GM21515 (cell line): ENCODE measurements around the gene DEFB110.

ENCODE experiments used
- ATAC-seq: cut with Tn5 transposase; IDR thresholded peaks from one replicate; pipeline ENCODE4 v1.9.1; 2021; ENCODE audit not compliant: unreplicated experiment

DEFB110 gene

DNA sequence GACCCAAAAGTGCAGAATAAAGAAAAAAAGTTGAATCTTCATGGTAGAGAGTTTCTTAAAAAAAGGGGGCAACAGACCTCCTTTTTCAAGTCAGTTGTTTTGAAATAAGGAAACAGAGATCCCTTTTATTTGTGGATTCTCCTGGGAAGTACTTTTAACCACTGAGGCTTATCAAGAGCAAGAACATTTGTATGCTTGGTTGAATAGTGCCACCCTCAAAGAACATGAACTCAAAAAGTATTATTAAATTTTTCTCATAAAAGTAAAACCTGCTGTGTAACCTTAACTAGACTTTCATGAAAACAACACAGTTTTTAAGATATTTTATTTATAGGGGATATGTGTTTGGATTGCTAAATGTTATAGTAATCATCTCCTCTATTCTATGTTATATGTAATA, at the start of gene DEFB110:
TSS of gene DEFB110 (minus strand) at position 101 of the 400 bp plus-strand sequence. CDS start at position 42, 59 bp downstream.
- ATAC-seq: no peak

DNA sequence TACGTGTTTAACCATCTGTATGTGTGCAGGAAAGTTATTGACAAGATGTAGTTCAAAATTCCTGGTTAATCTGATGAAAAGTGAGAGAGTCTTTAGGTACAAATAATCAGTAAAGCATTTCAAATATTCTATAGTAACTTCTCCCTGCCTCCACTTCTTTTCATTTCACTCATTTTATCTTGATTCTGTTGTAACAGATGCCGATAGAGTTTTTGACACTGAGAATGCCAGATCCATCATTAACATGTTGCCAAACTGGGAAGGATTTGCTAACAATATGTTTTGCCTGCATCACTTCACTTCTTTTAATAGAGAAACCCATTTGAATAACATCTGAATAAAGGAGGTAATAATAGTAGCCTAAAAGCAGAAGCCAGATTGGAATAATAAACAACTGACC, 48.3 kb upstream of the DEFB110 start:
- ATAC-seq: no peak

DNA sequence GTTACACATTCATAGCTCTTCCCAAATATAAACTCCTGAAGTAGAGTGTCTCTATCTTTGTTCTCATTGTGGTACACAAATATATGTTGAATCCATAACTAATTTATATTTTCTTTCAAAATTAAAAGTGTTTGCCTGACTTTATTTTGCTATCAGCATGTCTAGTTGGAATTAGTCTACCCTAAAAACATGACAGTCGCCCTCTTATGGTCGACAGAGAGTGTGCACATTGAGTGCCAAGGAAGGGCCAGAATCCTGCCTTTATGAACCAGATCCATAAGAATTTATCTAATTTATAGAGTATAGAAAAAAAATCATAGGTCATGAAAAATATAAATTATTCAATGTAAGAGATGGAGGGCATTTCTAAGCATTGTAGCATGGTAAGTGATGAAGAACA, 40.3 kb upstream of the DEFB110 start:
- ATAC-seq: no peak

DNA sequence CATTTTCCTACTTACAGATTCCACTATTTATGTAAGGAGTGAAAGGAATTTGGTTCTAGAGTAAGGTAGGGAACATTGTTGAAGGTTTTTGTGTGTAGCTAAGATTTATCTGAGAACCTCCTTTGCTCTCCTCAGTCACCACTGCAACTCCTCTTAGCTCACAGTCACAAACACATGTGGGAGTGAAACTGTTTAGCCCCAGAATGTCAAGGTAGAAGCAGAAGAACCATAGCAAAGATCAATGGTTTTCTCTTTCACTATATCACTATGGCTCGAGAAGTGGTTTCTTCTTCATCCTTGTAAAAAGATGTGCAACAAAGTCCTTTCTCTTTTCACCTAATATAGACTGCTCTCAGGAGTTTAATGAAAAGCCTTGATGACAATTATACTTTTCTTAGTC, 34.4 kb upstream of the DEFB110 start:
- ATAC-seq: no peak

DNA sequence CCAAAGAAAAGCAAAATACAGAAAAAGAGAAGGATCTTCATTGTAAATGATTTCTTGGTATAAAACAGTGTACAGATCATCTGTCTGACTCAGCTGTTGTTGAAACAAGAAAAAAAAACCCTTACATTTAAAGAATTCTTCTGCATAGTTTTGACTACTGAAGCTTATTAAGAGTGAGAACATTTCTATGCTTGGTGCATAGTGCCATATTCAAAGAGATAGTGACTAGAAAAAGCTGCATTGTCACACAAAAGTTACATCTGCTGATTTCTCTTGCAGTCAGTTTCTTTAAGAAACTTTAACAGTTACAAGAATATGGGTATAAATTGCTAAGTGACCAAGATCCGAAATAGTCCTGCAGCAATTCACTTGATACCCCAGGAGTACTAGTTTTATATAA, 28.0 kb upstream of the DEFB110 start, which contains the start of gene DEFB112:
TSS of gene DEFB112 (minus strand) at position 101 of the 400 bp plus-strand sequence. CDS start at position 41, 60 bp downstream.
- ATAC-seq: no peak

DNA sequence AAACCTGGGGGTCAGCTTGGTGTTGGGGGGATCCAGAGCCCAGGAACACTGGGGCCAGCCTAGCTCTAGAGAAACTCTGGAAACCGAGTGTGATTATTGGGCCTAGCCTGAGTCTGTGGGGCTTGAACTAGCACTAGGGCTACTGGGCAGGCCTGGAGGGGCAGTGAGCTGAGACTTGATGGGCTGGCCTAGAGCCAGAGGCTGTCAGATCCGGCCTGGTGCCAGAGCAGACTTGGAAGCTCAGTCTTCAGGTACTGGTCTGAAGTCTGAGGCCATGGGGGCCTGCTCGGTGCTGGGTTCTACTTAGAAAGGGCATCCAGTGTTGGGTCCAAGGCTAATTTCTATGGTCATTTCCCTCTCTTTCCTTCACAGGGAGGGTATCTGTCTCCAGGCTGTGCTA, 25.2 kb upstream of the DEFB110 start:
- no peak for ATAC-seq

DNA sequence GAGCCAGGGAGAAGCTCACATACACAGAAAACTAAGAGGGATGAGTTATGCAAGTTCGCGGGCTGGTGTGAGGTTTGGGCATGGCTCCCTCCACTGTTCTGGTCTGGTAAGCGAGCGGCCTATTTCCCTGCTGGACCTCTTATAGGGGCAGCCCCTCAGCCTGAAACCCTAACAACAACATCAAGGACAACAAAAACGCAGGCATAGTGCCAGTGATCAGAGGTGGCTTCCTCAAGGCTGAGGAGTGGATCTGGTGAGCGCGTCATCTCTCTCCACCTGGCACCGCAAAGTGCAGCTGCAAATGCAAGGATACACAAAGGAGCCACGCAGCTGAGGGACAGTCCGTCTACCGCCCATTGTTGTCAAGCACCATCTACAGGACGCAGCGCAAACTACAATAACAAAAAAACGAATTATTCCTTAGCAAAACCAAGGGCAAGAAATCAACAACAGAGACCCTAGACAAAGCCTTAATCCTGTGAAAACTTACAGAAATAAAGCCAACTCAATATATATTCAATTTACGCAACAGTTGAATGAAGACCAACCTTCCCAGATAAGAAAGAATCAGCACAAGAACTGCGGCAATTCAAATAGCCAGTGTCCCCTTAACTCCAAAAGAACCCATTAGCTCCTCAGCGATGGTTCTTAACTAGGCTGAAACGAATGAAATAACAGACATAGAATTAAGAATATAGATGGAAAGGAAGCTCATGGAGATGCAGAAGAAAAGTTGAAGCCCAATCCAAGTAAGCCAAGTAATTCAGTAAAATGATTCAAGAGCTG, 9.2 kb upstream of the DEFB110 start:
- ATAC-seq: peak; percentile 54

DNA sequence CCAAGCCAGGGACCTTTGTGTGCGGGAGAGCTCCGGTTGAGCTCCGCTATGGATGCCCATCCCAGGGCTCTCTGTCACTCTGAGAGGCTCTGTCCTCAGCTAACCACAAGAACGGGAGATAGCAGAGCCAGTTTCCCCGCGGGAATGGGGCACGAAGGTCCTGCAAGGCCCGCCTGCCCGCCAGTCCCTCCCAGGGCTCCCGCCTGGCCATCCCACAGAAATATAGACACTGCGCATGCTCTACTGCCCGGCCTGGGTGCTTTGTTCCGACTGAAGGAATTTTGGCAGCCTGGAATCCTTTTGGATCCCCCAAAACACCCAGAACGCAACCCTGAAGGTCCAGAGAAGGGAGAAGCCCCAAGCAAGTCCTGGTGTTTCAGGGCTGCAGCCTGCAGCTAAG, 8.6 kb upstream of the DEFB110 start:
- no peak for ATAC-seq

DNA sequence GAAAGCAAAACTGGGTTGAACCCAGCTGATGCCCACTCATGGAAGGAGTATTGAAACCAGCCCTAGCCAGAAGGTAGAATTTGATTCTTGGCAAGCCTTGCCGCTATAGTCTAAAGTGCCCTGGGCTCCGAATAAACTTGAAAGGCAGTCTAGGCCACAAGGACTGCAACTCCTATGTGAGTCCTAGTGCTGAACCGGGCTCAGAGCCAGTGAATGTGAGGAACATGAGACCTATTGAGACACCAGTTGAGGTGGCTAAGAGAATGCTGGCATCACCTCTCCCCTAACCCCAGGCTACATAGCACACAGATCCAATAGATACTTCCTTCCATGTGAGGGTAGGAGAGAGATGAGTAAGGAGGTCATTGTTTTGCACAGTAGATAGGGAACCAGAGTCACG, 3.5 kb upstream of the DEFB110 start:
- no peak for ATAC-seq

DNA sequence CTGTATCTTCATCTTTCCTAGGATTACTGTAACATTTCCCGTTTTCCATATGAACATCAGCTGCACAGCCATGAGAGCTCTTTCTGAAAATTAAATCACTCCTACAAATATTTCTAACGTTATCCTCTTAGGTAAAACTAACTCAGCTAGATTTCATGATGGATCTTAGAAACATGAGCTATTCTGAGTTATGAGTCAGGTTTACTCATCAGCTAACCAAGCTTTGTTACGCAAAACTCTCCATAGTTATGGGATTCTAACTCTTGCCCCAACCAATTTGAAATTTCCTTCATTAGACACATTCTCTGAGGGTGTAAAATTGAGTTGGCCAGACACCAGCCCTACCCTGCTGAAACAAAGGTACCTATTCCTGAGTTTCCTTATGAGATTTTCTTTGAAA, 14.0 kb downstream of the DEFB110 start:
- ATAC-seq: no peak

DNA sequence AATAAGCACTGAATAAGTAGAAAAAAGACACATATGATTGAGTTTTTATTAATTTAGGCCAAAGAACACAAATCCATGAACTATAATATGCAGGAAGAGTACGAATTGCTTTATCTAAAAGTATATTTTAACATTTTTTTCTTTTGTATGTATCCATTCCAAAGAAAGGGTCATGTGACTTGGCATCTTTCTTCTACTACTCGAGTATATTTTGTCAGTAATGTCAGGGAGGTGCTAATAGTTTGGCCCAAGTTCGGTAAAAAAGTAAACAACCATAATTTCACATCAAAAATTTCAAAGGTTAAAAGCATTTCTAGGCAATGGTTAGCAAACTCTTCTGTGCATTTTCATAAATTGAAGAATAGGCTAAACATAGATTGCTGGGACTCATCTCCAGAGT, 18.7 kb downstream of the DEFB110 start:
- ATAC-seq: no peak

DNA sequence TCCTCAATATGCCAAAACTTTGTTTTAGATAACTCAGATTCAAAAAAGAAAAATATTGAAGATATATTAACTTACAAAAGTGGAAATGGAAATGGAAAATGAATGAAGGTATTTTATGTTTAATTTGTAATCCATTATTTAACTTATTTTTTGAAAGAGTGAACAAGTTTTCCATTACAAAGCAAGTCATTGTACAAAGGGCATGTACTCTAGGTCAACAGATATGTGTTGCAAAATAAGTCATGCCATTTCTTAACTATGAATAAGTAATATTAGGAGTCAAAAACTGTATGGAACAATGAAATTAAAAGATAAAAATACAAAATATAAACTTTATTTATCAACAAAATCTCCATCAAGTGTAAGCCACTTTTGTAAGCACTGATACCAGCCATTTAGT, 26.5 kb downstream of the DEFB110 start:
- ATAC-seq: no peak

DNA sequence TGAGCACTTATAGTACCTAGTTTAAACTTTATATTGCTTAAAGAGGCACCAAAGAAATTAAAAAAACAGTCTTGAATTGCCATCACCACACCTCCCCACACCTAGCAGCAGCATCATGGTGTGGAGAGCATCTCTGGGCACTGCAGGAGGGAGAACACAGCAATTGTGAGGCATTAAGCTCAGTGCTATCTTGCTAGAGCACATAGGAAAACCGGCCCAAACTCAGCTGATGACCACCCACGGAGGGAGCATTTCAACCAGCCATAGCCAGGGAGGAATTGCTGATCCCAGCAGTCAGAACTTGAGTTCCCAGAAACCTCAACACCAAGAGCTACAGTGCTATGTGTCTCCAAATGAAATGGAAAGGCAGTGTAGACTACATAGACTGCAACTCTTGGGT, 32.9 kb downstream of the DEFB110 start:
- no peak for ATAC-seq

DNA sequence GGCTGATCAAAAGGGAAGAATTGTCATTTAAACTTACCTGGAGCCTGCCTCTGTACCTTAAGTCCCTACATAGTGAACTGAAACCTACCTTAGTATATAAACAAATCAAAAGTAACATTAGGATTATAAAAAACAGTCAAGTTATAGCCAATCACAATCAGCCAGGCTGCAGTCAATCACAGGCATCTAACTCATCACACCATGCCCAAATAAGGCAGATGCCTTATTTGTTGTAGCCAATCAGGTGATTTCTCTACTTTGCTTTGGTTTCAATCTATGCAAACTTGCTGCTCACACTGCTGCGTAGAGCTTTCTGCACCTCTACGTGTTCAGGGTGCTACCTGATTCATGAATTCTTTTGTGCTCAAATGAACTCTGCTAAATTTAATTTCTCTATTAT, 34.0 kb downstream of the DEFB110 start:
- no peak for ATAC-seq

DNA sequence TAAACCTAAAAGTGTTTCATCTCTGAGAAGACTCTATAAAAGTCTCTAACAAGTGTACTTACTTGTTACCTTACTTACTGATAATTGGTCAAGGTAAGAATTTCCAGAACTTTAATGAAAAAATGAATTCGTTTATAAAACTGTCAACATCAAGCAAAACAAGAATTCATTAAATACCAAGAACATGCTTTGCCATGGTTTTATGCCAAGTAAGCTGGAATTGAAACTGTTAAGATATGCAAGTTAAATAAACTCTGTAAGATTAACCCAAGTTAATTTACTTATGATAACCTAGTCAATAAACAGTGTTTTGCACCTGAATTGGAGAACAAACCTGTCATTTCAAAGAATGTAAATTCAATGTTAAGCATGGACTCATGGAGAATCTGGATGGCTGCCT, 35.2 kb downstream of the DEFB110 start:
- ATAC-seq: no peak

DNA sequence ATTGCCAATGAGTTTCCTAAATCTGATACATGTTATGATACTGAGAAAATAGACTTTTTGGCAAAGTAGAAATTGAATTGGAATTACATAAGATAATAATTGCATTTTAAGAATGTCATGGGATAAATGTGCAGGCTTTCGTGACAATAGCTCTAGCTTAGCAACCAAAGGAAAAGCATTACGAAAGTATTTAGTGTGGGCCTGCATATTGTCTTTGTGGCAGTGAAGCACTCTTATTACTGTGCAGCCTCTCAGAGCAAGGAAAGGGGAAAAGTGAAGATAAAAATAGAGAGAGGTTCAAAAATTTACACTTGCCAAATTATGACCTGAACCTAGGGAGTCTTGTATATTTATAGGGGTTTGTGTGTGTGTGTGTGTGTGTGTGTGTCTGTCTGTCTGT, 39.7 kb downstream of the DEFB110 start:
- no peak for ATAC-seq

DNA sequence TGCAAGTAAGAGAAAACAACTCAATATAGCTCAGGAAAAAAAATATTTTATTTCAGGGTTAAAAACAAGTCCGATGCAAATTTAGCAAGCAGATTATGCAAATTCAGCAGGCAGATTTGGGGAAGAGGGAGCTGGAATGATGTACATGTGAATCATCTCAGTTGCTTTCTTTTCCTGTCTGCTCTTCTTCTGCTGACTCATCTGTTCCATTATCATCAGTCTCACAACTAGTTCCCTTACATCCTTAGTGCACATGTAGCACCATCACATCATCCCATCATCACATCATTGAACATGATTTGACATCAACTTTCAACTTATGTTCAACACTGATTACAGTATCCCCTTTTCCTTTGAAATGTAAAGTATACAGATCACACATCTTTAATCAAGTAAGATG, 40.9 kb downstream of the DEFB110 start:
- peak; percentile 51 for ATAC-seq

DNA sequence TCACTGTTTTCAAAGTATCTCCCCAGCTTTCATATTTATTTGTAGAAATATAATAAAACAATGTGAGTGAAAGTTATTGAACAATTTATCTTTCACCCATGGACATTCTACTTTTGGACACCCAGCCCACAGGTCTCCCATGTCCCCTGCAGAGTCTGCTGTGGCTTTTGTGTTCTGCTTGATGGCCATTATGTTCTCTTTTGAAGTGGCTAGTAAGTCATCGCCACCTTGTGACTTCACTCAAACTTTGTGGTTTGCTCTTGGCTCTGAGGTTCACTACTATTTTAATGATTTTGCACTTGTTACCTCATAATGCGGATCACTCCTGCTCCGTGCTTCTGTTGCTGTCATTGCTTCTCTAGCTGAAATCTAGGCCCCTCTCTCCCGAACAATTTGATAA, 42.2 kb downstream of the DEFB110 start:
- ATAC-seq: no peak

DNA sequence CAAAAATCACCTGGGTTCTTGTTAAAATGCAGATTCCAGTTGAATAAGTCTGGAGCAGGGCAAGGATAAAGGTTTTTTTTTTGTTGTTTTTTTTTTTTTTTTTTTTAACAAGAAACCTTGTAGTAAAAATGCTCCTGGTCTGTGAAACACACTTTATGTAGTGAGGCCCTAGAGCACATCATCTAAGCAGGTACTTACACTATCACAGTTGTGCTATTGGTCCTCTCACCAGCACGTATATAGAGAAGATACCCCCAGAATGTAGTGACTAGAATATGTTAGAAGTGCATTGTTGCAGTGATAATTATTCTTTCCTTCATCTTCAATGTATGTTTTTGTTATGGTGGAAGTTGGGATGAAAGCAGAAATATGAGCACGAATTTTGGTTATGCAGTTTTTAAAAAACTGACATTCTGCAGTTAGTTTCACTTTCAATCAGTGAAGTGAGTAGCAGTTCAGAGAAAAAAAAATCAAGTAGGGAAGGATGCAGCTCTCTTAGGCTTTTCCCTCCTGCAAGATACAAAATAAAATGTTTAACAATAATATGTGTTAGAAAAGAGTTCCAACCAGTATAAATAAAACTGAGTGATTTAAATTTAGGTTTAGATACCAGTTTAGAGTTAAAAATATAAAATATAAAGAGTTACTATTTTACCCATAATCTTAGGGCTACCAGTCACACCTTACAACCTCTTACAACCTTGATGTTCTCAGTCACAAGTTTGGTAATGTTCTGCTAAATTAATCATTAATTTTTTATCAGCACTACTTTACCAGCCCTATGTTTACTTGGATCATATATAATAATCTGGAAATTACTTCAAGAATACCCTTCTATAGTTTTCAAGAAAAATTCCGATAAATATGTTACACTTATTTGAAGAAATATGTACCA, 43.2 kb downstream of the DEFB110 start:
- ATAC-seq: peak; percentile 59

DNA sequence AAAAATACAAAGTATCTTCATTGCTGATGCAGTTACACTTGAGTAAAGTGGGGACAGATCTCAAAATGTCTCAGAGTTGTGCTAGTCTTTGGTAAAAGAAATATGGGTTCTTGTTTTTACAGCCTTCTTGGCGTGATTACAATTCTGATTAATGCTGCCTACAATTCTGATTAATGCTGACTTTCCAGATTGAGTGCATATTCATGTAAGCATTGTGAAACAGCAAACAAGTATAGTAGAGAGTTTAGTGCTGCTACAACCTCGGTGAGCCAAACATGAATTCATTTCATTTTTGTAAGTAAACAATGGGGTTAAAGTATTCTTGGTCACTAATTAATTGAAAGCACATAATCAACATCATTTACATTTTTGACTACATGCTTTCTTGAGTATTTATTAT, 52.2 kb downstream of the DEFB110 start, which contains the start of gene DEFB113:
TSS of gene DEFB113 (minus strand) at position 21 of the 400 bp plus-strand sequence. CDS start at position 21, 0 bp downstream.
- ATAC-seq: no peak
